ENCODE data around the gene IL12A. TPM values are rescaled to one million over a fixed set of nuclear protein-coding genes. Genes with fewer than 3 reads are reported as not detected.

IL12A gene
- total RNA-seq, 1 donor from 2014 or later: 2.9 TPM

DNA sequence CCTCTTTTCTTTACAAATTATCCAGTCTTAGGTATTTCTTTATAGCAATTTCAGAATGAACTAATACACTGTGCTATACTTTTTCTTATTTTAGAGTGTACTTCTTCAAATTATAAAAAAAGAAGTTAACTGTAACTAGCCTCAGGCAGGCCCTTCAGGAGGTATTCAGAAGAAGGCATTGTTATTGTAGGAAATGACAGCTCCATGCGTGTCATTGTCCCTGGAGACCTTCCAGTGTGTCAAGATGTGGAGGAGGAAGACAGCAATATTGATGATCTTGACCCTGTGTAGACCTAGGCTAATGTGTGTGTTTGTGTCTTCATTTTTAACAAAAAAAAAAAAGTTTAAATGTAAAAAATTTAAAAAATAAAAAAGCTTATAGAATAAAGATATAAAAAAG is 55.5 kb downstream of the IL12A start:
- no peak overlapping the region for H3K27ac ChIP-seq (ENCODE audit: low read depth, low read length)
- no peaks in the 10 kb centered on the region for H3K79me2 ChIP-seq (ENCODE audit: insufficient read depth, low read length)
- Mint-ChIP-seq H3K36me3 (ENCODE audit: low read depth, unreplicated experiment) (no peaks in the 10 kb centered on the region), H3K4me1 (ENCODE audit: low read depth, unreplicated experiment) (peaks cover 9% of the 10 kb centered on the region), H3K4me3 (ENCODE audit: unreplicated experiment) (no peak overlapping the region), H3K27me3 (ENCODE audit: low read depth, unreplicated experiment) (peaks cover 5% of the 10 kb centered on the region), H3K27ac (ENCODE audit: unreplicated experiment) (no peak overlapping the region), H3K9me3 (ENCODE audit: unreplicated experiment) (peaks cover 16% of the 10 kb centered on the region)
- no peak for FAIRE-seq
- no peaks in the 10 kb centered on the region for H4K20me1 ChIP-seq (ENCODE audit: insufficient read depth, low read length)
- H3K4me3 ChIP-seq (ENCODE audit: insufficient read depth, low read depth, low read length): no peak overlapping the region
- no peak for DNase-seq (ENCODE audit: low read depth)
- peaks cover 8% of the 10 kb centered on the region for H3K9me3 ChIP-seq (ENCODE audit: insufficient read depth, low read depth, low read length)
- H3K36me3 ChIP-seq (ENCODE audit: insufficient read depth, low read length): no peaks in the 10 kb centered on the region
- no peak overlapping the region for H2AFZ ChIP-seq (ENCODE audit: low read depth, low read length)
- peaks cover 8% of the 10 kb centered on the region for H3K4me1 ChIP-seq (ENCODE audit: insufficient read depth, low read length)
- no peak overlapping the region for H3K4me2 ChIP-seq (ENCODE audit: low read length)
- no peak overlapping the region for H3K9ac ChIP-seq (ENCODE audit: low read length)
- TF ChIP-seq EZH2 (IDR thresholded peaks at IDR 0.05; ENCODE audit: insufficient read depth, low read length) (no peak), CTCF (IDR thresholded peaks at IDR 0.05; ENCODE audit: insufficient read depth, low read depth, low read length) (no peak)
- peaks cover 2% of the 10 kb centered on the region for H3K27me3 ChIP-seq (ENCODE audit: insufficient read depth, low read length)

Other genes with a start within 250 kb of the IL12A start
- gene SCHIP1, start 149.0 kb upstream of the IL12A start, total RNA-seq: 21.3 and 27.7 TPM in 2 replicates
- gene C3orf80, start 236.6 kb downstream of the IL12A start, total RNA-seq: 6.5 and 13.7 TPM in 2 replicates